Activated B cell treated with CpG ODN at 0.5 μM for 24 hours (primary cell): ENCODE data around the gene EDC4. TPM values are rescaled to one million over a fixed set of nuclear protein-coding genes. Genes with fewer than 3 reads are reported as not detected.

Source experiments
- ATAC-seq: fragments of 200-7000 bp; cut with Tn5 transposase; one replicate; pipeline ENCODE4 v1.10.0; 2021; ENCODE audit warnings: low read depth, mild to moderate bottlenecking, moderate library complexity
- CTCF ChIA-PET: fragments of 350-600 bp; sonication (Branson Sonifier 250); formaldehyde crosslinking; loops from one replicate; lab custom pipeline; 2021; ENCODE audit warnings: antibody characterized with exemption; lab: Charles Lee
- POLR2A ChIA-PET: fragments of 350-600 bp; sonication (Branson Sonifier 250); formaldehyde crosslinking; loops from one replicate; lab custom pipeline; 2021; ENCODE audit warnings: antibody characterized with exemption; lab: Charles Lee
- DNase-seq: peaks from one replicate; pipeline ENCODE4 v3.0.0; 2022
- H3K27ac Mint-ChIP-seq: one replicate; pipeline ENCODE4 v1.8.0; 2020; ENCODE audit warnings: mixed read lengths
- H3K27me3 Mint-ChIP-seq: one replicate; pipeline ENCODE4 v1.8.0; 2021; ENCODE audit warnings: mixed read lengths
- H3K36me3 Mint-ChIP-seq: one replicate; pipeline ENCODE4 v1.8.0; 2021; ENCODE audit warnings: low read depth, mixed read lengths
- H3K4me1 Mint-ChIP-seq: one replicate; pipeline ENCODE4 v1.8.0; 2021; ENCODE audit warnings: mixed read lengths
- H3K4me3 Mint-ChIP-seq: one replicate; pipeline ENCODE4 v1.8.0; 2020; ENCODE audit warnings: mild to moderate bottlenecking, mixed read lengths
- H3K9me3 Mint-ChIP-seq: one replicate; pipeline ENCODE4 v1.8.0; 2020; ENCODE audit warnings: mixed read lengths
- intact Hi-C: fragments of 100-400 bp; cut with micrococcal nuclease; formaldehyde crosslinking; loops from one replicate; pipeline ENCODE4 v1.15.1; 2024
- total RNA-seq: library from RNA; stranded (reverse); gene quantifications from 2 replicates; pipeline ENCODE4 v1.2.3, GENCODE V29; 2022
- TF ChIP-seq, protein P1 (sequence below): fragments of 200-600 bp; IDR thresholded peaks from one replicate; pipeline ENCODE4 v1.8.0; 2022; ENCODE audit warnings: antibody characterized with exemption, mild to moderate bottlenecking

Gene EDC4
- total RNA-seq, 1 donor from 2014 or later, result 71.5 TPM

GRCh38 chr16:67847064-67847861 is 25.6 kb upstream of the EDC4 start, which contains the start of gene CENPT:
CENPT (minus strand) TSS chr16:67847693; CDS start chr16:67833859, 13,834 bp downstream.
- intact Hi-C loops, result loop anchor here (2.0 kb wide), 3 partner anchors 186 to 602 kb away; partner anchors contain the start of genes ACD, PARD6A, PRMT7 and SLC7A6OS
- Mint-ChIP-seq H3K4me1 (peaks cover 53% of the 10 kb centered on the region), H3K9me3 (no peaks in the 10 kb centered on the region), H3K27me3 (no peaks in the 10 kb centered on the region), H3K4me3 (peak within 1 kb of the TSS; percentile 89), H3K27ac (peak within 1 kb of the TSS; percentile 92), H3K36me3 (peaks cover 8% of the 10 kb centered on the region)
- peak; percentile 45 for ATAC-seq
- DNase-seq, result no peak
- POLR2A ChIA-PET, result interaction anchor here (0.5 to 2.1 kb wide), 3 partner anchors 41 to 1719 kb away, joined by 3 to 11 read pairs (median 6); partner anchors contain the start of genes NFAT5, NFATC3, RANBP10 and TSNAXIP1
- TF ChIP-seq, protein P1, sequence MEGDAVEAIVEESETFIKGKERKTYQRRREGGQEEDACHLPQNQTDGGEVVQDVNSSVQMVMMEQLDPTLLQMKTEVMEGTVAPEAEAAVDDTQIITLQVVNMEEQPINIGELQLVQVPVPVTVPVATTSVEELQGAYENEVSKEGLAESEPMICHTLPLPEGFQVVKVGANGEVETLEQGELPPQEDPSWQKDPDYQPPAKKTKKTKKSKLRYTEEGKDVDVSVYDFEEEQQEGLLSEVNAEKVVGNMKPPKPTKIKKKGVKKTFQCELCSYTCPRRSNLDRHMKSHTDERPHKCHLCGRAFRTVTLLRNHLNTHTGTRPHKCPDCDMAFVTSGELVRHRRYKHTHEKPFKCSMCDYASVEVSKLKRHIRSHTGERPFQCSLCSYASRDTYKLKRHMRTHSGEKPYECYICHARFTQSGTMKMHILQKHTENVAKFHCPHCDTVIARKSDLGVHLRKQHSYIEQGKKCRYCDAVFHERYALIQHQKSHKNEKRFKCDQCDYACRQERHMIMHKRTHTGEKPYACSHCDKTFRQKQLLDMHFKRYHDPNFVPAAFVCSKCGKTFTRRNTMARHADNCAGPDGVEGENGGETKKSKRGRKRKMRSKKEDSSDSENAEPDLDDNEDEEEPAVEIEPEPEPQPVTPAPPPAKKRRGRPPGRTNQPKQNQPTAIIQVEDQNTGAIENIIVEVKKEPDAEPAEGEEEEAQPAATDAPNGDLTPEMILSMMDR, result no peak
- CTCF ChIA-PET, result interaction anchor here (2.4 kb wide), 1 partner anchor 31 kb away, joined by 13 read pairs; no protein-coding TSS in a partner anchor

GRCh38 chr16:67848118-67848517 is 24.7 kb upstream of the EDC4 start:
- Mint-ChIP-seq H3K4me1 (peaks cover 48% of the 10 kb centered on the region), H3K36me3 (peaks cover 8% of the 10 kb centered on the region), H3K4me3 (peak overlapping the region; percentile 84), H3K27ac (no peak overlapping the region), H3K27me3 (no peaks in the 10 kb centered on the region), H3K9me3 (no peaks in the 10 kb centered on the region)
- intact Hi-C loops, result no loop called here
- TF ChIP-seq, protein P1, result no peak
- POLR2A ChIA-PET, result interaction anchor here (0.7 kb wide), 1 partner anchor 173 kb away, joined by 3 read pairs; no protein-coding TSS in a partner anchor
- DNase-seq (no peak), ATAC-seq (no peak)
- CTCF ChIA-PET, result interaction anchor here (1.4 to 2.4 kb wide), 2 partner anchors 32 to 193 kb away, joined by 3 to 13 read pairs; no protein-coding TSS in a partner anchor

DNA sequence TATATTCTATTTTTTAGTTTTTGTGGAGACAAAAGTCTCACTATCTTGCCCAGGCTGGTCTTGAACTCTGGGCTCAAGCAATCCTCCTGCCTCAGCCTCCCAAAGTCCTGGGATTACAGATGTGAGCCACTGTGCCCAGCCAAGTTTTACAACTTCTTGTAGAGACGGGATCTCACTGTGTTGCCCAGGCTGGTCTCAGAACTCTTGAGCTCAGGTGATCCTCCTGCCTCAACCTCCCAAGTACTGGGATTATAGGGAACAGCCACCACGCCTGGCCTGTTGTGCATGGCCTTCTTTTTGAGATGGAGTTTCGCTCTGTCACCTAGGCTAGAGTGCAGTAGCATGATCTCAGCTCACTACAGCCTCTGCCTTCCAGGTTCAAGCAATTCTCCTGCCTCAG is 19.2 kb upstream of the EDC4 start:
- peaks cover 13% of the 10 kb centered on the region for H3K36me3 Mint-ChIP-seq
- peaks cover 21% of the 10 kb centered on the region for H3K4me1 Mint-ChIP-seq
- intact Hi-C loops, result no loop called here
- CTCF ChIA-PET, result no interaction called here
- no peak overlapping the region for H3K4me3 Mint-ChIP-seq
- TF ChIP-seq, protein P1, result no peak
- DNase-seq (no peak), ATAC-seq (no peak)
- H3K27me3 Mint-ChIP-seq, result no peaks in the 10 kb centered on the region
- POLR2A ChIA-PET, result no interaction called here
- no peaks in the 10 kb centered on the region for H3K9me3 Mint-ChIP-seq
- H3K27ac Mint-ChIP-seq, result no peak overlapping the region

GRCh38 chr16:67855789-67856188 is 17.1 kb upstream of the EDC4 start:
- Mint-ChIP-seq H3K27me3 (no peaks in the 10 kb centered on the region), H3K36me3 (peaks cover 14% of the 10 kb centered on the region), H3K4me3 (no peak overlapping the region), H3K27ac (no peak overlapping the region), H3K9me3 (no peaks in the 10 kb centered on the region), H3K4me1 (peaks cover 16% of the 10 kb centered on the region)
- no peak for ATAC-seq
- ChIA-PET POLR2A (no interaction called here), CTCF (interaction anchor here (0.6 kb wide), 1 partner anchor 1848 kb away, joined by 3 read pairs; no protein-coding TSS in a partner anchor)
- no peak for DNase-seq
- intact Hi-C loops, result no loop called here
- TF ChIP-seq, protein P1, result no peak

GRCh38 chr16:67856927-67857546 is 15.8 kb upstream of the EDC4 start:
- CTCF ChIA-PET, result interaction anchor here (1.1 kb wide), 1 partner anchor 27 kb away, joined by 3 read pairs; no protein-coding TSS in a partner anchor
- intact Hi-C loops, result no loop called here
- TF ChIP-seq, protein P1, result no peak
- ATAC-seq, result no peak
- H3K27me3 Mint-ChIP-seq, result no peaks in the 10 kb centered on the region
- DNase-seq, result no peak
- H3K36me3 Mint-ChIP-seq, result peaks cover 21% of the 10 kb centered on the region
- H3K4me1 Mint-ChIP-seq, result peaks cover 16% of the 10 kb centered on the region
- H3K4me3 Mint-ChIP-seq, result no peak overlapping the region
- no peaks in the 10 kb centered on the region for H3K9me3 Mint-ChIP-seq
- no peak overlapping the region for H3K27ac Mint-ChIP-seq
- POLR2A ChIA-PET, result no interaction called here
